K562 (cell line): ENCODE data around the gene VPS26A. TPM values are rescaled to one million over a fixed set of nuclear protein-coding genes. Genes with fewer than 3 reads are reported as not detected.

Experiments used
- ATAC-seq: fragments of 200-7000 bp; cut with Tn5 transposase; 3 replicates; pipeline ENCODE4 v1.9.1; 2020; ENCODE audit warnings: moderate library complexity
- BruUV-seq: library from RNA; stranded (reverse); fragments of 400-500 nt; replicated peaks from 2 replicates; lab custom pipeline; 2021; lab: Mats Ljungman, UMichigan
- CTCF ChIA-PET: fragments of 300-600 bp; formaldehyde crosslinking; extraction: SDS; loops from one replicate; lab custom pipeline; 2021; ENCODE audit warnings: low intra/inter-chr PET ratio; lab: Yijun Ruan, JAX
- POLR2A ChIA-PET: fragments of 300-600, 350-650 bp; sonication (Branson Sonifier 250); formaldehyde crosslinking; extraction: SDS; loops from one replicate; lab custom pipeline; 2021; ENCODE audit warnings: antibody characterized with exemption, inconsistent platforms; lab: Yijun Ruan, JAX
- DNase-seq, 4 experiments: peaks; one replicate each; pipeline versions ENCODE4 v3.0.0 to v3.0.0-alpha.2; 2011 to 2018; ENCODE audit warnings: low spot score in 3 of 4, mixed read lengths in 3 of 4; ENCODE audit errors: extremely low read depth in 1 of 4
- FAIRE-seq: peaks from 2 replicates; lab custom pipeline; 2011; peaks lifted over from hg19 to GRCh38; lab: Jason Lieb, UNC
- H2AFZ ChIP-seq: 2 replicates; pipeline ENCODE4 v1.6.0; 2011; ENCODE audit warnings: low read depth, low read length, control low read depth, inconsistent platforms
- H3K27ac ChIP-seq: fragments of 200-600 bp; 3 replicates; pipeline ENCODE4 v1.8.0; 2011; ENCODE audit warnings: low read depth, mild to moderate bottlenecking, control low read depth, inconsistent platforms, low read length, moderate library complexity, mixed read lengths; ENCODE audit errors: extremely low read depth
- H3K27me3 ChIP-seq, 2 experiments: fragments of 300-600 bp in 1 of 2; 2 replicates in 1 of 2; 3 replicates in 1 of 2; pipeline versions ENCODE4 v1.6.0 to v1.8.0; 2011; ENCODE audit warnings: inconsistent platforms in 2 of 2, low read length in 2 of 2, mild to moderate bottlenecking in 1 of 2, mixed read lengths in 1 of 2, moderate library complexity in 1 of 2; ENCODE audit not compliant: control insufficient read depth in 2 of 2, insufficient read depth in 2 of 2
- H3K36me3 ChIP-seq: fragments of 300-600 bp; 3 replicates; pipeline ENCODE4 v1.8.0; 2011; ENCODE audit warnings: mild to moderate bottlenecking, low read length, inconsistent platforms; ENCODE audit not compliant: control insufficient read depth, insufficient read depth
- H3K4me1 ChIP-seq, 2 experiments: fragments of 200-600 bp in 1 of 2; replicated peaks in 1 of 2; 2 replicates in 1 of 2; 3 replicates in 1 of 2; pipeline versions ENCODE4 v1.5.1 to v1.8.0; 2011; ENCODE audit warnings: inconsistent platforms in 2 of 2, low read length in 2 of 2, mild to moderate bottlenecking in 1 of 2, mixed read lengths in 1 of 2, moderate library complexity in 1 of 2; ENCODE audit not compliant: control insufficient read depth in 2 of 2, insufficient read depth in 2 of 2
- H3K4me2 ChIP-seq: 2 replicates; pipeline ENCODE4 v1.6.1; 2011; ENCODE audit warnings: low read length, control low read depth, inconsistent platforms, mixed read lengths; ENCODE audit not compliant: insufficient read depth
- H3K4me3 ChIP-seq: fragments of 200-600 bp; sonication (generic), shearing (Covaris generic); 2 replicates; pipeline ENCODE4 v1.5.1; 2016; ENCODE audit warnings: control low read depth, inconsistent platforms
- H3K79me2 ChIP-seq: fragments of 200-600 bp; 3 replicates; pipeline ENCODE4 v1.8.0; 2011; ENCODE audit warnings: low read length, inconsistent platforms; ENCODE audit not compliant: control insufficient read depth, insufficient read depth
- H3K9ac ChIP-seq, 2 experiments: 2 replicates each; pipeline versions ENCODE4 v1.6.0 to v1.6.1; 2011; ENCODE audit warnings: low read depth in 2 of 2, low read length in 2 of 2, control low read depth in 1 of 2, inconsistent platforms in 1 of 2, mild to moderate bottlenecking in 1 of 2, mixed read lengths in 1 of 2; ENCODE audit not compliant: insufficient read depth in 1 of 2
- H3K9me1 ChIP-seq: one replicate; pipeline ENCODE4 v1.6.0; 2011; ENCODE audit warnings: inconsistent platforms, mild to moderate bottlenecking, low read length, moderate library complexity; ENCODE audit not compliant: control insufficient read depth, insufficient read depth
- H3K9me3 ChIP-seq: replicated peaks from 2 replicates; pipeline ENCODE4 v1.5.1; 2011; ENCODE audit warnings: low read depth, low read length, inconsistent platforms; ENCODE audit not compliant: control insufficient read depth, insufficient read depth
- H4K20me1 ChIP-seq: replicated peaks from 2 replicates; pipeline ENCODE4 v1.6.1; 2011; ENCODE audit warnings: low read length, inconsistent platforms, mixed read lengths; ENCODE audit not compliant: control insufficient read depth, insufficient read depth
- BHLHE40 ChIP-seq: IDR thresholded peaks from 2 replicates; pipeline ENCODE4 v1.6.1; 2011; ENCODE audit warnings: low read length, improper control_type of control experiment
- CCNT2 ChIP-seq: IDR thresholded peaks from 2 replicates; pipeline ENCODE4 v1.6.1; 2011; ENCODE audit warnings: borderline replicate concordance, low read depth, mild to moderate bottlenecking, moderate library complexity, mixed read lengths, low read length; ENCODE audit not compliant: insufficient read length; ENCODE audit errors: extremely low read depth
- CTBP1 ChIP-seq: fragments of 450-650 bp; IDR thresholded peaks from 2 replicates; pipeline ENCODE4 v1.6.1; 2016; ENCODE audit warnings: borderline replicate concordance
- FOXA3 ChIP-seq, 2 experiments: fragments of 450-650 bp in 1 of 2; sonication (generic) in 1 of 2; formaldehyde crosslinking; IDR thresholded peaks in 1 of 2; conservative IDR thresholded peaks in 1 of 2; 2 replicates each; pipeline versions ENCODE4 v1.4.0 to v1.8.0; 2020 to 2022; ENCODE audit warnings: mild to moderate bottlenecking in 2 of 2, missing genetic modification reagents in 1 of 2
- MTA2 ChIP-seq: fragments of 450-650 bp; IDR thresholded peaks from 2 replicates; pipeline ENCODE4 v1.6.1; 2016; ENCODE audit warnings: low read depth
- POLR2H ChIP-seq: IDR thresholded peaks from 2 replicates; pipeline ENCODE4 v1.6.1; 2016; ENCODE audit warnings: missing genetic modification characterization, low read depth, mild to moderate bottlenecking, control low read depth, missing compliant biosample characterization, moderate library complexity
- RBM34 ChIP-seq: fragments of 200-400 bp; formaldehyde crosslinking; IDR thresholded peaks from 2 replicates; pipeline ENCODE4 v1.6.1; 2018; ENCODE audit warnings: low read length, borderline replicate concordance; ENCODE audit not compliant: insufficient read depth
- SREBF2 ChIP-seq: sonication (generic); formaldehyde crosslinking; IDR thresholded peaks from 2 replicates; pipeline ENCODE4 v1.4.0; 2020; ENCODE audit warnings: mild to moderate bottlenecking, missing genetic modification reagents
- TAF1 ChIP-seq: IDR thresholded peaks from 2 replicates; pipeline ENCODE4 v1.6.1; 2011; ENCODE audit warnings: mild to moderate bottlenecking, low read length, moderate library complexity; ENCODE audit not compliant: insufficient read depth, control insufficient read depth, severe bottlenecking; ENCODE audit errors: extremely low read depth
- ZNF224 ChIP-seq: sonication (generic); formaldehyde crosslinking; IDR thresholded peaks from 2 replicates; pipeline ENCODE4 v1.8.0; 2022; ENCODE audit warnings: mild to moderate bottlenecking, missing genetic modification reagents
- ZNF282 ChIP-seq: sonication (generic); formaldehyde crosslinking; IDR thresholded peaks from 2 replicates; pipeline ENCODE4 v1.8.1; 2023; ENCODE audit warnings: missing genetic modification reagents
- ZNF444 ChIP-seq: fragments of 250-450 bp; sonication (Bioruptor Pico); IDR thresholded peaks from 2 replicates; pipeline ENCODE4 v1.4.0; 2020; ENCODE audit warnings: mild to moderate bottlenecking, moderate library complexity
- ZNF507 ChIP-seq: conservative IDR thresholded peaks from 2 replicates; pipeline ENCODE4 v1.6.1; 2017; ENCODE audit warnings: missing genetic modification characterization, missing compliant biosample characterization
- WGBS: fragments of 100-300 bp; shearing (Covaris generic); methylation state at CpG from one replicate; pipeline ENCODE4 v1.1.6; 2016; ENCODE audit warnings: low coverage, mixed read lengths; ENCODE audit not compliant: insufficient coverage; ENCODE audit errors: missing lambda C conversion rate; 5-methylcytosine and 5-hydroxymethylcytosine counted together
- in situ Hi-C: fragments of 300-500 bp; cut with MboI; formaldehyde crosslinking; loops from 4 replicates; pipeline ENCODE4 v1.15.0; 2018; ENCODE audit warnings: inconsistent platforms, mixed read lengths
- intact Hi-C: fragments of 100-400 bp; cut with micrococcal nuclease; formaldehyde crosslinking; loops from 2 replicates; pipeline ENCODE4 v1.14.2; 2022
- polyA plus RNA-seq, 8 experiments: library from polyadenylated mRNA; depleted of rRNA in 4 of 8; stranded (reverse) in 5 of 8; unstranded in 3 of 8; fragments of >200 nt; fragmentation: Nextera tagmentation in 2 of 8; fragmentation: Illumina TruSeq in 1 of 8; extraction: Ambion mirVana in 2 of 8; extraction: Trizol in 1 of 8; gene quantifications; 2 replicates each; pipeline versions ENCODE4 v1.2.1 to v1.2.3, GENCODE V29; 2011 to 2014; ENCODE audit warnings: inconsistent platforms in 1 of 8, missing spikeins in 1 of 8
- total RNA-seq, 7 experiments: library from RNA; depleted of rRNA in 6 of 7; stranded (reverse); fragments of >200 nt in 6 of 7; fragmentation: Illumina TruSeq in 2 of 7; extraction: Trizol in 2 of 7; gene quantifications; 2 replicates each; pipeline versions ENCODE4 v1.2.1 to v1.2.3, GENCODE V29; 2011 to 2021; ENCODE audit warnings: low replicate concordance in 1 of 7

Gene VPS26A
- total and polyA plus RNA-seq, 9 of the 15 experiments (the other 6 are each of a cell fraction or from before 2014, with no cell fraction given) = 47.1 to 137 (median 69.3) TPM

GRCh38 chr10:69078311-69078710 is 45.7 kb upstream of the VPS26A start (continued):
- TF ChIP-seq CCNT2 (no peak), MTA2 (no peak), SREBF2 (CRISPR knock-in tag) (no peak), BHLHE40 (no peak), FOXA3 (CRISPR knock-in tag; conservative IDR thresholded peaks at IDR 0.05 in 1 of 2, IDR thresholded peaks at IDR 0.05 in 1 of 2) (no peak), ZNF507 (no peak), TAF1 (no peak)

- TF ChIP-seq ZNF444 (CRISPR knock-in tag) = no peak
- TF ChIP-seq CTBP1 = 0 out of 2 replicates have a peak, but pooled peaks have one; percentile 18
- no peak for TF ChIP-seq ZNF224 (CRISPR knock-in tag)
- no peak for TF ChIP-seq POLR2H
- TF ChIP-seq ZNF282 (CRISPR knock-in tag) = no peak
- TF ChIP-seq RBM34 = no peak
- Histone ChIP-seq H3K9me3 (no peaks in the 10 kb centered on the region), H3K27me3 (no peaks in the 10 kb centered on the region), H3K4me3 (no peak overlapping the region), H3K4me2 (no peak overlapping the region), H3K79me2 (no peaks in the 10 kb centered on the region), H3K27ac (no peak overlapping the region), H3K9ac (no peak overlapping the region), H3K9me1 (no peaks in the 10 kb centered on the region), H2AFZ (no peak overlapping the region; the same call in 1 of the 2 replicates), H3K4me1 (no peaks in the 10 kb centered on the region; a peak in 1 of 5 replicates), H3K36me3 (no peaks in the 10 kb centered on the region), H4K20me1 (no peaks in the 10 kb centered on the region)
- POLR2A ChIA-PET = interaction anchor here (0.6 to 1.4 kb wide), 6 partner anchors 7 to 123 kb away, joined by 3 to 5 read pairs (median 3); partner anchors contain the start of gene SRGN
- FAIRE-seq (no peak), ATAC-seq (no peak; the same call in 2 of the 3 replicates), DNase-seq (no peak)
- 9% methylated on average over 4 of the region's 4 CpGs for WGBS
- no TSS peak for BruUV-seq
- in situ Hi-C loops (no loop called here), intact Hi-C loops (no loop called here)
- CTCF ChIA-PET = no interaction called here
These were observed 43.8 kb upstream of the VPS26A start for GRCh38 chr10:69080226-69080625.
